HG02870 (cell line): ENCODE measurements around the gene CEACAM8.
"Not testable (repeated sequence)": the region's sequence is repeated elsewhere in the genome, so short reads cannot be mapped to it uniquely, and the experiment has no call there.

Experiments
- ATAC-seq: cut with Tn5 transposase; IDR thresholded peaks from one replicate; pipeline ENCODE4 v1.9.1; 2021; ENCODE audit warnings: mild to moderate bottlenecking, moderate library complexity; ENCODE audit not compliant: unreplicated experiment

CEACAM8 gene

GRCh38 chr19:42576241-42576640 lies 18.5 kb downstream of the CEACAM8 start:
- ATAC-seq: no peak

GRCh38 chr19:42573642-42574041 lies 21.1 kb downstream of the CEACAM8 start:
- ATAC-seq: no peak

GRCh38 chr19:42571116-42571515 lies 23.6 kb downstream of the CEACAM8 start:
- ATAC-seq: no peak

GRCh38 chr19:42569193-42569592 lies 25.5 kb downstream of the CEACAM8 start:
- no peak for ATAC-seq

- no peak for ATAC-seq
These were observed 26.7 kb downstream of the CEACAM8 start for GRCh38 chr19:42568006-42568405.

GRCh38 chr19:42567567-42567966 lies 27.2 kb downstream of the CEACAM8 start:
- ATAC-seq: no peak

GRCh38 chr19:42563352-42564210 lies 31.1 kb downstream of the CEACAM8 start:
- ATAC-seq: no peak

GRCh38 chr19:42561512-42561911 lies 33.2 kb downstream of the CEACAM8 start:
- ATAC-seq: no peak

GRCh38 chr19:42560731-42561130 lies 34.0 kb downstream of the CEACAM8 start:
- ATAC-seq: no peak

GRCh38 chr19:42558450-42559150 lies 36.1 kb downstream of the CEACAM8 start:
- ATAC-seq: no peak

GRCh38 chr19:42557386-42557871 lies 37.3 kb downstream of the CEACAM8 start:
- not testable (repeated sequence) for ATAC-seq

- ATAC-seq: no peak
These were observed 38.9 kb downstream of the CEACAM8 start for GRCh38 chr19:42555801-42556200.

- ATAC-seq: no peak
These were observed 39.4 kb downstream of the CEACAM8 start for GRCh38 chr19:42555317-42555716.

GRCh38 chr19:42554046-42554575 lies 40.6 kb downstream of the CEACAM8 start:
- ATAC-seq: no peak

- ATAC-seq: no peak
These were observed 41.3 kb downstream of the CEACAM8 start for GRCh38 chr19:42553292-42554045.

- no peak for ATAC-seq
These were observed 42.3 kb downstream of the CEACAM8 start for GRCh38 chr19:42552086-42553065.

- not testable (repeated sequence) for ATAC-seq
These were observed 44.2 kb downstream of the CEACAM8 start for GRCh38 chr19:42550521-42550920.

GRCh38 chr19:42549067-42549466 lies 45.7 kb downstream of the CEACAM8 start:
- ATAC-seq: not testable (repeated sequence)

GRCh38 chr19:42548552-42548951 lies 46.2 kb downstream of the CEACAM8 start:
- no peak for ATAC-seq

GRCh38 chr19:42547929-42548328 lies 46.8 kb downstream of the CEACAM8 start:
- ATAC-seq: no peak
